Measurements from ENCODE around the gene HACE1.
"Not testable (repeated sequence)": the region's sequence is repeated elsewhere in the genome, so short reads cannot be mapped to it uniquely, and the experiment has no call there.

The HACE1 gene

GRCh38 chr6:104859225-104860146, at the start of gene HACE1:
Gene HACE1 (minus strand): TSS chr6:104859919. CDS start chr6:104859642, 277 bp downstream.
- DNase-seq: peak; percentile 92

- DNase-seq: no peak
These were observed 49.3 kb upstream of the HACE1 start for GRCh38 chr6:104908888-104909525.

GRCh38 chr6:104908031-104908887, 48.5 kb upstream of the HACE1 start:
- DNase-seq: no peak

GRCh38 chr6:104898893-104899292, 39.2 kb upstream of the HACE1 start:
- DNase-seq: not testable (repeated sequence)

- DNase-seq: no peak
These were observed 37.2 kb upstream of the HACE1 start for GRCh38 chr6:104896914-104897313.

GRCh38 chr6:104888066-104888465, 28.3 kb upstream of the HACE1 start:
- DNase-seq: no peak

GRCh38 chr6:104887350-104887749, 27.6 kb upstream of the HACE1 start:
- no peak for DNase-seq

GRCh38 chr6:104885518-104886043, 25.9 kb upstream of the HACE1 start:
- DNase-seq: no peak

- no peak for DNase-seq
These were observed 25.3 kb upstream of the HACE1 start for GRCh38 chr6:104884867-104885517.

GRCh38 chr6:104881964-104882668, 22.4 kb upstream of the HACE1 start:
- no peak for DNase-seq

- DNase-seq: no peak
These were observed 2.7 kb upstream of the HACE1 start for GRCh38 chr6:104862456-104862855.

- no peak for DNase-seq
These were observed 502 bp upstream of the HACE1 start for GRCh38 chr6:104860221-104860620.

- peak; percentile 22 for DNase-seq
These were observed 1.1 kb downstream of the HACE1 start for GRCh38 chr6:104858642-104859041.

GRCh38 chr6:104855507-104855906, 4.2 kb downstream of the HACE1 start:
- DNase-seq: no peak

GRCh38 chr6:104847721-104848120, 12.0 kb downstream of the HACE1 start:
- not testable (repeated sequence) for DNase-seq

- no peak for DNase-seq
These were observed 16.5 kb downstream of the HACE1 start for GRCh38 chr6:104843229-104843628.

GRCh38 chr6:104837158-104837557, 22.6 kb downstream of the HACE1 start:
- DNase-seq: peak; percentile 9

- not testable (repeated sequence) for DNase-seq
These were observed 23.2 kb downstream of the HACE1 start for GRCh38 chr6:104836479-104837020.

- no peak for DNase-seq
These were observed 23.9 kb downstream of the HACE1 start for GRCh38 chr6:104835782-104836181.

- DNase-seq: no peak
These were observed 30.3 kb downstream of the HACE1 start for GRCh38 chr6:104829183-104829958.

GRCh38 chr6:104828478-104828877, 31.2 kb downstream of the HACE1 start:
- no peak for DNase-seq

Measured in NCI-H82 (cell line).